Activated naive CD8-positive, alpha-beta T cell treated with anti-CD3 and anti-CD28 coated beads for 36 hours (primary cell): ENCODE data around the gene PTMA. TPM values are rescaled to one million over a fixed set of nuclear protein-coding genes. Genes with fewer than 3 reads are reported as not detected.

ENCODE experiments used
- DNase-seq: peaks from one replicate; pipeline ENCODE4 v3.0.0; 2021
- H3K27ac Mint-ChIP-seq: one replicate; pipeline ENCODE4 v1.8.0; 2022; ENCODE audit warnings: mild to moderate bottlenecking, moderate library complexity, mixed read lengths
- H3K27me3 Mint-ChIP-seq: one replicate; pipeline ENCODE4 v1.8.0; 2022; ENCODE audit warnings: mild to moderate bottlenecking, mixed read lengths
- H3K36me3 Mint-ChIP-seq: one replicate; pipeline ENCODE4 v1.8.0; 2021; ENCODE audit warnings: mild to moderate bottlenecking, mixed read lengths
- H3K4me1 Mint-ChIP-seq: one replicate; pipeline ENCODE4 v1.8.0; 2021; ENCODE audit warnings: mixed read lengths
- H3K4me3 Mint-ChIP-seq: one replicate; pipeline ENCODE4 v1.8.0; 2022; ENCODE audit warnings: mild to moderate bottlenecking, moderate library complexity, mixed read lengths
- H3K9me3 Mint-ChIP-seq: one replicate; pipeline ENCODE4 v1.8.0; 2022; ENCODE audit warnings: mixed read lengths
- total RNA-seq, 2 experiments: library from RNA; stranded (reverse); gene quantifications; one replicate each; pipeline ENCODE4 v1.2.3, GENCODE V29; 2021

Gene PTMA
- total RNA-seq, 2 experiments from 2014 or later = 2,595 to 2,627 TPM

DNA sequence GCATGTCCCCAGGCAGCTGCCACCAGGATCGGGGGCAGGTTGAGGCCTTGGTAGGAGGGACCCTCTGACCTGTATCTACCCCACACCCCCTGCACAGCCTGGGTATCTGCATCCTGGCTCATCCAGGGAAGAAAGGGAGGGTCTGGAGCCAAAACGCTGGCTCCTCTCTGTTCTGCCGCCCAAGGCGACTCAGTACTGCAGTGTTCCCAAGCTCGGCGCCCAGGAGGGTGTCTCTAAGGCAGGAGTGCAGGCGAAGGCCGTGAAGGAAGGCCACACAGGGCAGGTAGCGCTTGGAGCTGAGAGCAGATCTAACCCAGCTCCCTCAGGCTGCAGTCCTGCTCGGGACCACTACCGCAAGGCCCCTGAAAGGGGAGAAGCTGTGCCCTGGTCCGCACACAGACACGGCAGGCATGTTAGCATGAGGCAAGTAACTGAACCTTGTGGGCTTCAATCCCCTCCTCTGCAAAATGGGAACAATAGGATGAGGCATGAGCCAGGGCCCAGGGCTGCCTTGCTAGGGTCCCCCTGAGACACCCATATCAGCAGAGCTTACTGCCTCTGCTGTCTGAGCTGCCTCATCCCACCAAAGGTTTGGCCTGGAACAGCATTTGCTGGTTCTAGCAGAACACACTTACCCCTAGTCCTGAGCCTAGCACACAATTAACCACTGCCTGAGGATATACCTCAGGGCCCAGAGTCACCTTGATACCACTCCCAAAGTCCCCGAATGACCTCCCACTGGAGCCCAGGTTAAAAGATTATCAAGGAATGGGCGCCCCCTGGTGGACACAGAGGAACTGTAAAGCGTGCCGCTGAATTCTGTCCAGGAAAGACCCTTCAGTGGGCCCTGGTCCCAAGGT, 6.5 kb downstream of the PTMA start:
- peaks cover 5% of the 10 kb centered on the region for H3K27me3 Mint-ChIP-seq
- peak; percentile 74 for DNase-seq

DNA sequence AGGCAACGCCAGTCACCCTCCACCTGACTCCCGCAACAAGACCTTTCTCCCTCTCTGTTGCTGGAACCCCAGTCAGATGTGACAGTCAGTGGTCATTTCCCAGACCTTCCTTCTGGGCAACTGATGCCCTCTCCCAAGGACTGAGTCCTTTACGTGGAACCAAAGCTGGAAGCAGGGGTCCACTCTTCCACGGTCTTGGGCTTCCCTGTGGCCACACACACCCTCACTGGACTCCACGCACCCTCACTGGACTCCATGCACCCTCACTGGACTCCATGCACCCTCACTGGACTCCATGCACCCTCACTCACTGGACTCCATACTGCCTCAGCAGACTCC, 7.1 kb downstream of the PTMA start:
- no peak overlapping the region for H3K27ac Mint-ChIP-seq
- peaks cover 35% of the 10 kb centered on the region for H3K36me3 Mint-ChIP-seq
- peaks cover 1% of the 10 kb centered on the region for H3K9me3 Mint-ChIP-seq
- H3K27me3 Mint-ChIP-seq = peaks cover 3% of the 10 kb centered on the region
- H3K4me1 Mint-ChIP-seq = peaks cover 32% of the 10 kb centered on the region
- no peak for DNase-seq
- H3K4me3 Mint-ChIP-seq = no peak overlapping the region

More for the DNA sequence above, 6.5 kb downstream of the PTMA start:
- peaks cover 32% of the 10 kb centered on the region for H3K4me1 Mint-ChIP-seq
- peak overlapping the region; percentile 22 for H3K4me3 Mint-ChIP-seq
- peak overlapping the region; percentile 97 for H3K27ac Mint-ChIP-seq
- peaks cover 37% of the 10 kb centered on the region for H3K36me3 Mint-ChIP-seq
- peaks cover 1% of the 10 kb centered on the region for H3K9me3 Mint-ChIP-seq

DNA sequence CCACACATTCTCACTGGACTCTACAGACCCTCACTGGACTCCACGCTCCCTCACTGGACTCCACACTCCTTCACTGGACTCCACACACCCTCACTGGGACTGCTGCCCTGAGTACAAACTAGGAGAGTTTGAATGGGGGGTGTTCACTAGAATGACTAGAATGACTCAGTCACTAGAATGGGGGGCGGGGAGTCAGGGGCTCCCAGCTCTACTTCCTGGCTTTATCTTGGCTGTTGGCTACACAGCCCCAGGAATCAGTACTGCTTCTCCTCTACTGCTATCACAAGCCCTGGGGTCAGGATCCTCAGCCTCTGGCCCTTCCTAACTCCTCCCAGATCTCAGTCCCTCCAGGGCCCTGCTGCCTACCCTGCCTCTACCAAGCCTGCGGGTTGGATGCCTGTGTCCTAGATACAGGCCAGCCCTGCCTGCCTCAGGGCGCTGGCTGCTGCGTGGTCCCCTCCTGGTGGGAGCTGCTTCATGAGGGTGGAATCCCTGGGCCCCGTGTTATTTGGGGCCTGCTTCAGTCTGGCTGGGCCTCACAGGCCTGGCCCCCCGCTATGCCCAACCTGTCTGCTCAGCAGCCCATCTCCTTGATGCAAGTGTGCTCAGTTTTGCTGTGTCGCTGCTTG, 7.8 kb downstream of the PTMA start:
- H3K27me3 Mint-ChIP-seq = peaks cover 3% of the 10 kb centered on the region
- H3K36me3 Mint-ChIP-seq = peaks cover 31% of the 10 kb centered on the region
- no peak overlapping the region for H3K27ac Mint-ChIP-seq
- peaks cover 32% of the 10 kb centered on the region for H3K4me1 Mint-ChIP-seq
- H3K4me3 Mint-ChIP-seq = no peak overlapping the region
- DNase-seq = no peak
- peaks cover 1% of the 10 kb centered on the region for H3K9me3 Mint-ChIP-seq

DNA sequence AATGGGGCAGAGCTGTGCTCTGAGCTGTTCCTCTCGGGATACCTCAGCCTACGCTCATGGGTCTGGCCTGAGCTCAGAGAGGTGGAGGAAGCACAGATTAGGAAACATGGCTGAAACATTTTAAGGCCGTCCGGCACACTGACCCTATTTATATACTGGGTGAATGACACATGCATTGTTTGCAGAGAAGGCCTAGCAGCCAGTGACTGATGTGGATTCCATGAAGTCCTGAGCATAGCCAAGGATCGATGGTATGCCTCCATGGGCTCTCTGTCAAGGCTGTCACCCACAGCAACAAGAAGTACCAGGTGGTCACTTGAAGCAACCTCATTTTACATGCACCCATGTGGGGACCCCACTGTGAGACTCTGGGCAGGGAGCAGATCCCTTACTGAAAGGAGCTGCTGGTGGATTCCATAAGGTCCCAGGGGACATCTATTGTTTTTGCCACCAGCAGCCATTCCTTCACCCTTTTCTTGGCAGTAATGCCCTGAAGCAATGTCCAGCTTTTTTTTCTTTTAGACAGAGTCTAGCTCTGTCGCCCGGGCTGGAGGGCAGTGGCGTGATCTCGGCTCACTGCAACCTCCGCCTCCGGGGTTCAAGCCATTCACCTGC, 8.4 kb downstream of the PTMA start:
- H3K36me3 Mint-ChIP-seq = peaks cover 24% of the 10 kb centered on the region
- peaks cover 28% of the 10 kb centered on the region for H3K4me1 Mint-ChIP-seq

DNA sequence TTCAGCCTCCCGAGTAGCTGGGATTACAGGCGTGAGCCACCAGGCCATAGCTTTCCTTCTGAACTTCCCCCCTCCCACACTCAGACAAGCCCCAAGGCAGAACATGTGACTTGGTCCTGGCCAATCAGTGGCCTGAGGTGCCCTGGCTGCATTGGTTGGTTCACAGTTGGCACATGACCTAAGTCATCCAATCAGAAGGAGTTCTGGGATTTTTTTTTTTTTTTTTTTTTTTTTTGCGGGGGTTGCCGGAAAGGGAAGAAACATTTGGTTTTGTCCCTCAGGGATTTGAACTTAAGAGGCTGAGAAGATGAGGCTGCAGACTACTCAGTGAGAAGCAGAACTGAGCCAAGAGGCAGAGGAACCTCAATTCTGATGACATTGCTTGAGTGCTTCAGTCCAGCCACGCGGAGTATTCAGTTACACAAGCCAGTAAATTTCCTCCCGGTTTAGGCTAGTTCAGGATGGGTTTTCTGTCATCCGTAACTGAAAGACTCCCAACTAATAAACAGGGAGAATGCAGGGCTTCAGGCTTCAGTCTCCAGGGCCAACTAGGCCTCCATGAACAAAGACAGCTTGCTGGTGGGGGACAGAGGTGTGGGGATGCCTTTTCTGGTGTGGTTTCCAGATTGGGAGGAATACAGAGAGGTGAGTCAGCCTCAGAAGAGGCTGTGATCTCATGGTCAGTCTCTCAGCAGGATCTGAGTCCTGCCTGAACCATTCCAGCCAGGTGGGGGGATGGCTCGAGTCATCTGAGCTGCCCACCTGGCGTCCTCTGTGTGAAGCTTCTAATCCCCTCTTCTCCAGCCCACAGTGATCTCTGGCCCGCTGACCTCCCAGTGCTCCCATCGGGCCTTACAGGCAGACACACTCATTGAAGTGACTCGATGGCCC, 9.2 kb downstream of the PTMA start:
- Mint-ChIP-seq H3K27ac (no peak overlapping the region), H3K4me1 (peaks cover 21% of the 10 kb centered on the region), H3K27me3 (no peaks in the 10 kb centered on the region), H3K4me3 (no peak overlapping the region), H3K9me3 (peaks cover 1% of the 10 kb centered on the region), H3K36me3 (peaks cover 16% of the 10 kb centered on the region)
- peak; percentile 47 for DNase-seq

More for the DNA sequence above, 8.4 kb downstream of the PTMA start:
- H3K9me3 Mint-ChIP-seq = peaks cover 1% of the 10 kb centered on the region
- no peak overlapping the region for H3K27ac Mint-ChIP-seq
- DNase-seq = no peak
- no peaks in the 10 kb centered on the region for H3K27me3 Mint-ChIP-seq
- no peak overlapping the region for H3K4me3 Mint-ChIP-seq

DNA sequence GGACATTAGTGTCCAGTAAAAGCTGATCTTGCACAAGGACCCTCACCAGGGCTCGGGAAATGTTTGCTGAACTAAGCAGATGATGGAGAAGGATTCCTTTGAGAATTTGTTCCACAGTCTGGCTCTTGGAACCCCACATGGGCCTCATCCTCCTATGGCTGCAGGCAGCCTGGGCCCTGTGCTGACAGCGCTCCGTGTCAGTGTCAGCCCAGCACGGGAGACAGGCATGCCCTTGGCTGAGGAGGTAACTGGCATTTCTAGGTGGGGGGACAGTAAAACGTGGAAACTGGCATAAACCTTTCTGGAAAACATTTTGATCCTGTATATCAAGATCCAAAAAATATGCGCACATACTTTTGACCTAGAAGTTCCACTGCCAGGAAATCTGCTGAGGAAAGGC, 10.5 kb downstream of the PTMA start:
- no peaks in the 10 kb centered on the region for H3K27me3 Mint-ChIP-seq
- peaks cover 1% of the 10 kb centered on the region for H3K9me3 Mint-ChIP-seq
- no peak overlapping the region for H3K4me3 Mint-ChIP-seq
- DNase-seq = no peak
- H3K36me3 Mint-ChIP-seq = peaks cover 7% of the 10 kb centered on the region
- peaks cover 13% of the 10 kb centered on the region for H3K4me1 Mint-ChIP-seq
- no peak overlapping the region for H3K27ac Mint-ChIP-seq

DNA sequence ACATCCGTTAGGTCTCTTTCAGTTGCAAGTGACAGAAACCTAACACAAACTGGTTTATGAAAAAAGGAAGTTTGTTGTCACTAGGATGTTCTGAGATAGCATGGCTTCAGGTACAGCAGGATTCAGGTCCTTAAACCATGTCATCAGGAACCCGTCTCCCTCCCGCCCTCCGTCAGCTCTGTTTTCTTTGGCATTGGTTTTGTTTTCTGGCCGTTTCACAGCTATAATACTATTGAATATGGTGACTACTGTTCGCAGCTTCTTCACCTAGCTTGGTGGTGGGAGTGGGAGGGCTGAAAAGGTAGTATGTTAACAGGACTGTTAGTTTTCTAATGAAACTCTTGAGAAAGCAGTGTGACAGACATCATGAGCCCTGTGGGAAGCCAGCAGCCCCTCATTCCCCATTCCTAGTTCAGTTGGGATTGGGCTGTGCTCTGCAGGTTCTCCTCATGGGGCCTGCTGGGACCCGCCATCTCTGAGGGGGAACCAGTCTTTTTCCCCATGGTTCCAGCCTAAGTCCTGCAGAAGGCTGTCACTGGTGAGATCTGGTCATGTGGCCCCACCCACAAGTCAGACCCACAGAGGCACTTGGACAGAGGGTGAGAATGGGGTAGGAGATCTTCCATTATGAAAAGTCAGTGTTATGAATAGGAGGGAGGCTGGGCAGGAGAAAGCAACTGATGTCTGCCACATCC, 12.1 kb downstream of the PTMA start:
- no peak for DNase-seq
- Mint-ChIP-seq H3K27me3 (no peaks in the 10 kb centered on the region), H3K27ac (no peak overlapping the region), H3K36me3 (peaks cover 3% of the 10 kb centered on the region), H3K4me1 (peaks cover 3% of the 10 kb centered on the region), H3K4me3 (no peak overlapping the region), H3K9me3 (peaks cover 1% of the 10 kb centered on the region)

DNA sequence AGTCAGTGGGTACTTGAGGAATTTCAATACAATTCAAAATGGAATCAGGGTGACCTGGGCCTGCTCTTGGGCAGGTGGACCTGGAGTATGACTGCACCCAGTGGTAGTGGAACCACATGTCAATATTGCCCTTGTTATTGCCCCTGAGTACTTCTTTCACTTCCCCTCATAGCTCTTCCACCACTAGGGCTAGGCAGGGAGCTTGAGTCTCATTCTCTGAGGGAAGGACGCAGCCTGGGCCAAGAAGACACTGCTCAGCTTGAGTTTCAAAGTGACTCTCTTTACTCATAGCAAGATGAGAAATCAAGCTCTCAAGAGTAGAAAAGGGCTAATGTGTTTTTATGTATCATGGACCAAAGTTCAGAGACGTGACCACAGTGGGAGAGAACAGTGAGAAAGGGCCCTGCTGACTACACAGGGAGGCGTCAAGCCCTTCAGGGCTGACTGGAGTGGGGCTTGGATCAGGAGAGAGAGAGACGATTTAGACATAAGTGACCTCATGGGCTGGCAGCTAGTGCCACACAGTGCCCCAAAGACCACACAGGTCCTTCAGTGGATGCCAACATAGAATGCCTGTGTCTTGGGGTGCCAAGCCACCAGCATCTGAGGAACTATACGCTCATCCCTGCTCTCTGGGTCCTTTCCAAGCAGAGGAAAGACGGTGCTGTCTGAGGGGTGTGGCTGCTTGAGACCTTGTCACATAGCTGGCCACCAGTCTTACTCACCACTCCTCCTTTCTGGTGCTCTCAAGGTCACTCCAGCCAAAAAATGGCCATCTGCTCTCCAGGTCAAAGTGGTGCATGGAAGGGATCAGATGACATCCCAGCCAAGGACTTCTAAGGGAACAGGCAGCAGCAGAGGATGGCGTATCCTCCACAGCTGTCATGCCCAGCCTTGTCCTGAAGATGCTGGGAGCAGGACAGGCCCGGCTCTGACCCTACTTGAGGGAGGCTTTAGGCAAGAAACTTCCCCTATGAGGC, 13.0 kb downstream of the PTMA start:
- Mint-ChIP-seq H3K4me1 (no peaks in the 10 kb centered on the region), H3K36me3 (no peaks in the 10 kb centered on the region), H3K27me3 (no peaks in the 10 kb centered on the region), H3K27ac (no peak overlapping the region), H3K4me3 (no peak overlapping the region), H3K9me3 (peaks cover 1% of the 10 kb centered on the region)
- no peak for DNase-seq

DNA sequence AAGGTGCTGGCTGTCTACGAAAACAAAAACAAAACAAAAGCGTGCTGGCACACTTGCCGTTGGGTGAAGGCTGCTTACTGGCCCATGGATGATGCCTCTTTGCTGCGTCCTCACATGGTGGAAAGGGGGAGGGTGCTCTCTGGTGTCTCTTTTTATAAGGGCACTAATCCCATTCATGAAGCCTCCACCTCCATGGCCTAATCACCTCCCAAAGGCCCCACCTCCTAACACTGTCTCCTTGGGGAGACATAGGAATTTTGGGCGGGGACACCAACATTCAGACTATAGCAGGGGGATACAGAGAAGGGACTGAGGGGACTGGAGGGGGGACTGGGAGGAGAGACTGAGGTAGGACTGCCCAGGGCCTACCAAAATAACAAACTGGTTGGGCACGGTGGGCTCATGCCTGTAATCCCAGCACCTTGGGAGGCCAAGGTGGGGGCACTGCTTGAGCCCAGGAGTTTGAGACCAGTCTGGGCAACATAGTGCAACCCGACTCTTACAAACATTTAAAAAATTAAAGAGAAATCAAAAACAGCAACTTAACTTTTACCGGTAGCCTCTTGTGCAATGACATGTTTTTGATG, 14.5 kb downstream of the PTMA start:
- Mint-ChIP-seq H3K27ac (no peak overlapping the region), H3K4me1 (no peaks in the 10 kb centered on the region)

DNA sequence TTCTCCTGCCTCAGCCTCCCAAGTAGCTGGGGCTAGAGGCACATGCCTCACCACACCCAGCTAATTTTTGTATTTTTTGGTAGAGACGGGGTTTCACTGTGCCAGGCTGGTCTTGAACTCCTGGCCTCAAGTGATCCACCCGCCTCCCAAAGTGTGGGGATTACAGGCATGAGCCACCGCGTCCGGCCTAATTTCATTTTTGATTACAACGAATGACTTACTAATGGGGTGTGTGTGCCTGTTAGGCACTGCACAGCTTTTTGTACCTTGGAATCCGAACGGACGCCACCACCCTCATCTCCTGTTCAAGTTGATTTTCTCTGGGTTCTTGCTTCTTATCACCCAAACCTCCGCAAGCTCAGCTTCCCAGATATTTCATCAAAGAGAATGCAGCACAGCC, 17.2 kb downstream of the PTMA start:
- H3K27me3 Mint-ChIP-seq = no peaks in the 10 kb centered on the region
- no peaks in the 10 kb centered on the region for H3K9me3 Mint-ChIP-seq
- no peak overlapping the region for H3K27ac Mint-ChIP-seq
- H3K4me1 Mint-ChIP-seq = no peaks in the 10 kb centered on the region
- DNase-seq = no peak
- H3K4me3 Mint-ChIP-seq = no peak overlapping the region
- H3K36me3 Mint-ChIP-seq = no peaks in the 10 kb centered on the region

More for the DNA sequence above, 14.5 kb downstream of the PTMA start:
- Mint-ChIP-seq H3K4me3 (no peak overlapping the region), H3K27me3 (no peaks in the 10 kb centered on the region), H3K36me3 (no peaks in the 10 kb centered on the region), H3K9me3 (no peaks in the 10 kb centered on the region)
- no peak for DNase-seq

DNA sequence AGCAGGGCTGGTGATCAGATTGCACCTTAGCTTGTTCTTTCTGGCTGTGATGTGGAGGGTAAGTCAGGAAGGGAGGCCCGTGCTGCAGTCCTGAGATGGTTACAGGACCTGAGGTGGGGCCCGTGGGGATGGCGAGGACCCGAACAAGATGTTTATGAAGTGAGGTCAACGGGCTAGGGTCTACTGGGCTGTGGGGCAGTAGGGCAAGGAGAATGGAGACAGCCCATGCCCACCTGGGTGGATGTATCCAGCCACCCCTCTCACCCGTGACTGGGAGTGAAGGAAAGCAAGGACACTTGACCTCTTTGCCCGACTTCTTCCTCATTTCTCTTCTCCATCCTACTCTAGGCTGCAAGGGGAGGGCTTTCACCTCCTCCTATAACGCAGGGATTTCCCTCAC, 18.0 kb downstream of the PTMA start:
- H3K27me3 Mint-ChIP-seq = no peaks in the 10 kb centered on the region

DNA sequence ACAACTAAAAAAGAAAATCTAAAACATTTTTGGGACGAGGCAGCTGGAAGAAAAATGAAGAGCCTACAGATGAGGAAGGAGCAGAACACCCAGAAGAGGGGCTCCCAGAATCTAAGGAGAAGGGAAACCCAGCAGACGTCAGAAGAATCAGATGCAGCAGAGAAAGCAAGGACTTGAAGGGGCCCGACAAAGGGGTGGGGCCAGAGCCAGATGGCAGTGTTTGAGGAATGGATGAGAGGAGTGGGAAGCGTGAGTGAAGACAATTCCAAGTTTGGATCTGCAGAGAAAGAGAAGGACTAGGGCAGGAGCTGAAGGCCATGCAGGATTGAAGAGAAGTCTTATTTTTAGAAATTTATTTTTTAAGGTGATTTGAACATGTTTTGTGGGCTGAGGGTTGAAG, 19.3 kb downstream of the PTMA start:
- H3K27ac Mint-ChIP-seq = no peak overlapping the region
- H3K4me1 Mint-ChIP-seq = no peaks in the 10 kb centered on the region
- no peaks in the 10 kb centered on the region for H3K9me3 Mint-ChIP-seq
- no peaks in the 10 kb centered on the region for H3K36me3 Mint-ChIP-seq
- no peak overlapping the region for H3K4me3 Mint-ChIP-seq
- no peaks in the 10 kb centered on the region for H3K27me3 Mint-ChIP-seq
- no peak for DNase-seq

More for the DNA sequence above, 18.0 kb downstream of the PTMA start:
- H3K9me3 Mint-ChIP-seq = no peaks in the 10 kb centered on the region
- H3K4me3 Mint-ChIP-seq = no peak overlapping the region
- DNase-seq = no peak
- no peaks in the 10 kb centered on the region for H3K36me3 Mint-ChIP-seq
- no peak overlapping the region for H3K27ac Mint-ChIP-seq
- no peaks in the 10 kb centered on the region for H3K4me1 Mint-ChIP-seq

DNA sequence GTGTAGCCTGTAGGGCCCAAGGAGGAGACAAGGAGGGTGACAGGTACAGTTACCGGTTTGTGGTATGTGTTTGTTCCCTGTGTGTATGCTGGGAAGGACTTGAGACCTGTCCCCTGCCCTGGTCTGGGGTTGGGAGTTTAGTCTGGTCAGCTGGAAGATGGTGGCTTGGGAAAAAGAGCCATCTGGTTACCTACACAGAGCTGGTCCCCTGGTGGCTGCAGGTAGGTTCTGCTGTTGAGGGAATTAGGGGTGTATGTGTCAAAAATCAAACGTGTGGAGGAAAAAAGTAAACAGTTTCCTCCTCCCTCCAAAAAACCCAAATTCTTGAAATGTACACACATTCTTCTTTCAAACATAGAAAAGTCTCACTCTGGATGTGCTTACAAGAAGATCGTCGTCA, 24.3 kb downstream of the PTMA start:
- Mint-ChIP-seq H3K36me3 (peaks cover 2% of the 10 kb centered on the region), H3K27ac (no peak overlapping the region), H3K4me1 (no peaks in the 10 kb centered on the region), H3K4me3 (no peak overlapping the region), H3K27me3 (no peaks in the 10 kb centered on the region), H3K9me3 (no peaks in the 10 kb centered on the region)
- DNase-seq = no peak
